T-helper 2 cell treated with Interferon-gamma antibody and Interleukin-4, amounts not matched to agents 5 μg/mL and 100 μg/mL, for 36 hours (primary cell): ENCODE measurements around the gene ZFHX3.

Source experiments
- DNase-seq: peaks from one replicate; pipeline ENCODE4 v3.0.0; 2021; ENCODE audit warnings: low spot score
- H3K27ac Mint-ChIP-seq: one replicate; pipeline ENCODE4 v1.8.0; 2021; ENCODE audit warnings: mild to moderate bottlenecking, mixed read lengths
- H3K27me3 Mint-ChIP-seq: one replicate; pipeline ENCODE4 v1.8.0; 2021; ENCODE audit warnings: low read depth, mixed read lengths
- H3K36me3 Mint-ChIP-seq: one replicate; pipeline ENCODE4 v1.8.0; 2021; ENCODE audit warnings: low read depth, mixed read lengths
- H3K4me1 Mint-ChIP-seq: one replicate; pipeline ENCODE4 v1.8.0; 2021; ENCODE audit warnings: low read depth, mixed read lengths
- H3K4me3 Mint-ChIP-seq: one replicate; pipeline ENCODE4 v1.8.0; 2022; ENCODE audit warnings: mild to moderate bottlenecking, moderate library complexity, mixed read lengths
- H3K9me3 Mint-ChIP-seq: one replicate; pipeline ENCODE4 v1.8.0; 2021; ENCODE audit warnings: mixed read lengths

The ZFHX3 gene

GRCh38 chr16:72821185-72821950 lies 226.6 kb downstream of the ZFHX3 start:
- no peak overlapping the region for H3K4me3 Mint-ChIP-seq
- H3K27ac Mint-ChIP-seq = no peak overlapping the region
- H3K27me3 Mint-ChIP-seq = no peaks in the 10 kb centered on the region
- H3K36me3 Mint-ChIP-seq = no peaks in the 10 kb centered on the region
- H3K4me1 Mint-ChIP-seq = no peaks in the 10 kb centered on the region
- no peak for DNase-seq
- no peaks in the 10 kb centered on the region for H3K9me3 Mint-ChIP-seq

GRCh38 chr16:72819345-72819744 lies 228.6 kb downstream of the ZFHX3 start:
- no peak for DNase-seq
- Mint-ChIP-seq H3K9me3 (no peaks in the 10 kb centered on the region), H3K36me3 (no peaks in the 10 kb centered on the region), H3K27ac (no peak overlapping the region), H3K27me3 (no peaks in the 10 kb centered on the region), H3K4me3 (no peak overlapping the region), H3K4me1 (no peaks in the 10 kb centered on the region)

- no peaks in the 10 kb centered on the region for H3K4me1 Mint-ChIP-seq
- no peaks in the 10 kb centered on the region for H3K36me3 Mint-ChIP-seq
- no peak overlapping the region for H3K27ac Mint-ChIP-seq
- DNase-seq = no peak
- no peak overlapping the region for H3K4me3 Mint-ChIP-seq
- H3K27me3 Mint-ChIP-seq = no peaks in the 10 kb centered on the region
- H3K9me3 Mint-ChIP-seq = no peaks in the 10 kb centered on the region
Measured at GRCh38 chr16:72818236-72818845, 229.6 kb downstream of the ZFHX3 start.

GRCh38 chr16:72815348-72816318 lies 232.3 kb downstream of the ZFHX3 start:
- no peak overlapping the region for H3K4me3 Mint-ChIP-seq

GRCh38 chr16:72814226-72814625 lies 233.7 kb downstream of the ZFHX3 start:
- no peak for DNase-seq
- no peaks in the 10 kb centered on the region for H3K36me3 Mint-ChIP-seq
- no peak overlapping the region for H3K4me3 Mint-ChIP-seq
- H3K27me3 Mint-ChIP-seq = no peaks in the 10 kb centered on the region
- H3K9me3 Mint-ChIP-seq = no peaks in the 10 kb centered on the region
- no peak overlapping the region for H3K27ac Mint-ChIP-seq
- no peaks in the 10 kb centered on the region for H3K4me1 Mint-ChIP-seq

More at GRCh38 chr16:72815348-72816318, 232.3 kb downstream of the ZFHX3 start:
- no peak overlapping the region for H3K27ac Mint-ChIP-seq
- H3K36me3 Mint-ChIP-seq = no peaks in the 10 kb centered on the region
- no peak for DNase-seq
- H3K9me3 Mint-ChIP-seq = no peaks in the 10 kb centered on the region
- H3K4me1 Mint-ChIP-seq = no peaks in the 10 kb centered on the region
- H3K27me3 Mint-ChIP-seq = no peaks in the 10 kb centered on the region

- DNase-seq = no peak
- Mint-ChIP-seq H3K4me3 (no peak overlapping the region), H3K36me3 (no peaks in the 10 kb centered on the region), H3K4me1 (no peaks in the 10 kb centered on the region), H3K27ac (no peak overlapping the region), H3K27me3 (no peaks in the 10 kb centered on the region), H3K9me3 (no peaks in the 10 kb centered on the region)
Measured at GRCh38 chr16:72812672-72813071, 235.3 kb downstream of the ZFHX3 start.

GRCh38 chr16:72811876-72812275 lies 236.1 kb downstream of the ZFHX3 start:
- H3K4me1 Mint-ChIP-seq = no peaks in the 10 kb centered on the region
- H3K27me3 Mint-ChIP-seq = no peaks in the 10 kb centered on the region
- H3K36me3 Mint-ChIP-seq = no peaks in the 10 kb centered on the region
- no peaks in the 10 kb centered on the region for H3K9me3 Mint-ChIP-seq
- no peak overlapping the region for H3K27ac Mint-ChIP-seq
- H3K4me3 Mint-ChIP-seq = no peak overlapping the region
- no peak for DNase-seq

- no peaks in the 10 kb centered on the region for H3K4me1 Mint-ChIP-seq
- H3K4me3 Mint-ChIP-seq = no peak overlapping the region
- no peaks in the 10 kb centered on the region for H3K36me3 Mint-ChIP-seq
- no peak overlapping the region for H3K27ac Mint-ChIP-seq
- H3K27me3 Mint-ChIP-seq = no peaks in the 10 kb centered on the region
- no peaks in the 10 kb centered on the region for H3K9me3 Mint-ChIP-seq
- no peak for DNase-seq
Measured at GRCh38 chr16:72811188-72811720, 236.7 kb downstream of the ZFHX3 start.

GRCh38 chr16:72810480-72810879 lies 237.4 kb downstream of the ZFHX3 start:
- Mint-ChIP-seq H3K27ac (no peak overlapping the region), H3K4me1 (no peaks in the 10 kb centered on the region)

GRCh38 chr16:72809446-72809845 lies 238.5 kb downstream of the ZFHX3 start:
- Mint-ChIP-seq H3K4me1 (no peaks in the 10 kb centered on the region), H3K9me3 (no peaks in the 10 kb centered on the region), H3K4me3 (no peak overlapping the region), H3K36me3 (no peaks in the 10 kb centered on the region), H3K27ac (no peak overlapping the region), H3K27me3 (no peaks in the 10 kb centered on the region)
- DNase-seq = no peak

More at GRCh38 chr16:72810480-72810879, 237.4 kb downstream of the ZFHX3 start:
- H3K36me3 Mint-ChIP-seq = no peaks in the 10 kb centered on the region
- H3K27me3 Mint-ChIP-seq = no peaks in the 10 kb centered on the region
- no peak for DNase-seq
- no peak overlapping the region for H3K4me3 Mint-ChIP-seq
- H3K9me3 Mint-ChIP-seq = no peaks in the 10 kb centered on the region

GRCh38 chr16:72808754-72809153 lies 239.2 kb downstream of the ZFHX3 start:
- Mint-ChIP-seq H3K4me1 (no peaks in the 10 kb centered on the region), H3K4me3 (no peak overlapping the region), H3K27me3 (no peaks in the 10 kb centered on the region), H3K36me3 (no peaks in the 10 kb centered on the region), H3K9me3 (no peaks in the 10 kb centered on the region), H3K27ac (no peak overlapping the region)
- no peak for DNase-seq

- H3K36me3 Mint-ChIP-seq = no peaks in the 10 kb centered on the region
- H3K27me3 Mint-ChIP-seq = no peaks in the 10 kb centered on the region
- no peak overlapping the region for H3K27ac Mint-ChIP-seq
- DNase-seq = no peak
- H3K9me3 Mint-ChIP-seq = no peaks in the 10 kb centered on the region
- H3K4me3 Mint-ChIP-seq = no peak overlapping the region
- no peaks in the 10 kb centered on the region for H3K4me1 Mint-ChIP-seq
Measured at GRCh38 chr16:72807245-72807644, 240.7 kb downstream of the ZFHX3 start.

GRCh38 chr16:72805486-72805885 lies 242.4 kb downstream of the ZFHX3 start:
- Mint-ChIP-seq H3K4me1 (no peaks in the 10 kb centered on the region), H3K27ac (no peak overlapping the region), H3K4me3 (no peak overlapping the region), H3K36me3 (no peaks in the 10 kb centered on the region), H3K9me3 (no peaks in the 10 kb centered on the region), H3K27me3 (no peaks in the 10 kb centered on the region)
- DNase-seq = no peak
